GM12892 (cell line): ENCODE measurements around the gene VPS16.

Source experiments
- POLR2A ChIP-seq: IDR thresholded peaks from 2 replicates; pipeline ENCODE4 v1.6.1; 2011; ENCODE audit warnings: low read depth, low read length, control low read depth
- TAF1 ChIP-seq: IDR thresholded peaks from 2 replicates; pipeline ENCODE4 v1.6.1; 2011; ENCODE audit warnings: low read depth, mild to moderate bottlenecking, control low read depth, low read length, borderline replicate concordance

- no peak for TF ChIP-seq POLR2A
- TF ChIP-seq TAF1: no peak
Measured at GRCh38 chr20:2847802-2848201, 7.3 kb downstream of the VPS16 start.
